Mammary epithelial cell (primary cell): ENCODE data around the gene LYZL1.

Source experiments
- EZH2 ChIP-seq: IDR thresholded peaks from 2 replicates; pipeline ENCODE4 v1.6.1; 2012; ENCODE audit warnings: low read length, inconsistent platforms, borderline replicate concordance
- TF ChIP-seq, protein P1 (sequence below), 2 donors: IDR thresholded peaks in 1 of 2; conservative IDR thresholded peaks in 1 of 2; 2 replicates each; pipeline ENCODE4 v1.5.1; 2011 to 2012; ENCODE audit warnings: inconsistent platforms in 2 of 2, low read length in 2 of 2, mild to moderate bottlenecking in 2 of 2, control low read depth in 1 of 2, low read depth in 1 of 2; ENCODE audit not compliant: insufficient read depth in 1 of 2; ENCODE audit errors: extremely low read depth in 1 of 2

DNA sequence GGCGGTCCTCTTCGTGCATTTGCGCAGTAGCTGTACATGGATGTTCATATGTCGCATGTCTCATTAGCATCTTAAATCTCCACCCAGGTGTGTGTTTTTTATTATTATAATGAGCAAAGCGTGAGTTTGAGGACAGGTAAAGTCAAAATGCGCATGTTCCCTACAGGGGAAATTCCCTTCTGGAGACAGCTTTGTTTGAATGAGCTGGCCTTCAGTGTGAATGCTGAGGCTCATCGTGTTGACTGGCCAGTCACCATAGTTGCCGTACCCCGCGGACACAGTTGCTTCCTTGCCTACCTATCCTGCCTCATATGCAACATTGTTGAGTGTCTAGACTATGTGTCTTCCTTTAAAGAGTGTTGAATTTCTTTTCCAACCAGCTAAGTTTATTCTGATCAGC lies 13.6 kb downstream of the LYZL1 start:
- TF ChIP-seq, protein P1, sequence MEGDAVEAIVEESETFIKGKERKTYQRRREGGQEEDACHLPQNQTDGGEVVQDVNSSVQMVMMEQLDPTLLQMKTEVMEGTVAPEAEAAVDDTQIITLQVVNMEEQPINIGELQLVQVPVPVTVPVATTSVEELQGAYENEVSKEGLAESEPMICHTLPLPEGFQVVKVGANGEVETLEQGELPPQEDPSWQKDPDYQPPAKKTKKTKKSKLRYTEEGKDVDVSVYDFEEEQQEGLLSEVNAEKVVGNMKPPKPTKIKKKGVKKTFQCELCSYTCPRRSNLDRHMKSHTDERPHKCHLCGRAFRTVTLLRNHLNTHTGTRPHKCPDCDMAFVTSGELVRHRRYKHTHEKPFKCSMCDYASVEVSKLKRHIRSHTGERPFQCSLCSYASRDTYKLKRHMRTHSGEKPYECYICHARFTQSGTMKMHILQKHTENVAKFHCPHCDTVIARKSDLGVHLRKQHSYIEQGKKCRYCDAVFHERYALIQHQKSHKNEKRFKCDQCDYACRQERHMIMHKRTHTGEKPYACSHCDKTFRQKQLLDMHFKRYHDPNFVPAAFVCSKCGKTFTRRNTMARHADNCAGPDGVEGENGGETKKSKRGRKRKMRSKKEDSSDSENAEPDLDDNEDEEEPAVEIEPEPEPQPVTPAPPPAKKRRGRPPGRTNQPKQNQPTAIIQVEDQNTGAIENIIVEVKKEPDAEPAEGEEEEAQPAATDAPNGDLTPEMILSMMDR (conservative IDR thresholded peaks at IDR 0.05 in 1 of 2, IDR thresholded peaks at IDR 0.05 in 1 of 2; ENCODE audit: extremely low read depth in 1 of 2, insufficient read depth in 1 of 2, low read depth in 1 of 2, low read length in 2 of 2), result no peak
- TF ChIP-seq EZH2, result no peak
